ENCODE data around the gene PSMC3. TPM values are rescaled to one million over a fixed set of nuclear protein-coding genes. Genes with fewer than 3 reads are reported as not detected.

Gene PSMC3
- total RNA-seq, 2 donors from 2014 or later: 122 to 160 TPM

GRCh38 chr11:47377571-47378009 is 48.6 kb downstream of the PSMC3 start:
- no peak for TF ChIP-seq CTCF (IDR thresholded peaks at IDR 0.05)
- DNase-seq (ENCODE audit: low spot score) (no peak), ATAC-seq (ENCODE audit: insufficient number of reproducible peaks, low FRiP score, low read depth) (no peak)
- H3K27ac ChIP-seq: peak overlapping the region in 1 of 2 donors; percentile 57
- no peaks in the 10 kb centered on the region for H3K4me1 ChIP-seq (ENCODE audit: control insufficient read depth in 1 of 2, low read depth in 2 of 2)
- H3K4me3 ChIP-seq: peak overlapping the region; percentile 67
- H3K27me3 ChIP-seq (replicated peaks; ENCODE audit: insufficient read depth): no peaks in the 10 kb centered on the region
- no peaks in the 10 kb centered on the region for H3K36me3 ChIP-seq
- no peaks in the 10 kb centered on the region for H3K9me3 ChIP-seq

GRCh38 chr11:47376525-47377371 is 49.5 kb downstream of the PSMC3 start:
- DNase-seq (ENCODE audit: low spot score) (no peak), ATAC-seq (ENCODE audit: insufficient number of reproducible peaks, low FRiP score, low read depth) (no peak)
- no peak for TF ChIP-seq CTCF (IDR thresholded peaks at IDR 0.05)
- Histone ChIP-seq H3K36me3 (no peaks in the 10 kb centered on the region), H3K27ac (peak overlapping the region in 1 of 2 donors; percentile 57), H3K27me3 (replicated peaks; ENCODE audit: insufficient read depth) (no peaks in the 10 kb centered on the region), H3K4me3 (peak overlapping the region; percentile 67), H3K9me3 (no peaks in the 10 kb centered on the region), H3K4me1 (ENCODE audit: control insufficient read depth in 1 of 2, low read depth in 2 of 2) (no peaks in the 10 kb centered on the region)

GRCh38 chr11:47376107-47376524 is 50.1 kb downstream of the PSMC3 start:
- Histone ChIP-seq H3K4me1 (ENCODE audit: control insufficient read depth in 1 of 2, low read depth in 2 of 2) (no peaks in the 10 kb centered on the region), H3K27ac (peak overlapping the region in 1 of 2 donors; percentile 57), H3K27me3 (replicated peaks; ENCODE audit: insufficient read depth) (no peaks in the 10 kb centered on the region), H3K36me3 (no peaks in the 10 kb centered on the region), H3K9me3 (no peaks in the 10 kb centered on the region), H3K4me3 (peak overlapping the region; percentile 67)
- TF ChIP-seq CTCF (IDR thresholded peaks at IDR 0.05): no peak
- no peak for ATAC-seq (ENCODE audit: insufficient number of reproducible peaks, low FRiP score, low read depth)
- no peak for DNase-seq (ENCODE audit: low spot score)

GRCh38 chr11:47375546-47376085 is 50.6 kb downstream of the PSMC3 start:
- ATAC-seq (ENCODE audit: insufficient number of reproducible peaks, low FRiP score, low read depth): no peak
- TF ChIP-seq CTCF (IDR thresholded peaks at IDR 0.05): no peak
- Histone ChIP-seq H3K4me1 (ENCODE audit: control insufficient read depth in 1 of 2, low read depth in 2 of 2) (no peaks in the 10 kb centered on the region), H3K27me3 (replicated peaks; ENCODE audit: insufficient read depth) (no peaks in the 10 kb centered on the region), H3K4me3 (peak overlapping the region; percentile 67), H3K27ac (no peak overlapping the region), H3K9me3 (no peaks in the 10 kb centered on the region), H3K36me3 (no peaks in the 10 kb centered on the region)
- DNase-seq (ENCODE audit: low spot score): no peak

GRCh38 chr11:47375020-47375419 is 51.2 kb downstream of the PSMC3 start:
- H3K9me3 ChIP-seq: no peaks in the 10 kb centered on the region
- no peak for TF ChIP-seq CTCF (IDR thresholded peaks at IDR 0.05)
- no peak for DNase-seq (ENCODE audit: low spot score)
- no peak for ATAC-seq (ENCODE audit: insufficient number of reproducible peaks, low FRiP score, low read depth)
- no peaks in the 10 kb centered on the region for H3K36me3 ChIP-seq
- H3K4me1 ChIP-seq (ENCODE audit: control insufficient read depth in 1 of 2, low read depth in 2 of 2): no peaks in the 10 kb centered on the region
- H3K4me3 ChIP-seq: peak overlapping the region; percentile 67
- H3K27me3 ChIP-seq (replicated peaks; ENCODE audit: insufficient read depth): no peaks in the 10 kb centered on the region
- H3K27ac ChIP-seq: no peak overlapping the region
